Right lobe of liver (tissue), 6 donors: ENCODE data around the gene MOB3B. TPM values are rescaled to one million over a fixed set of nuclear protein-coding genes. Genes with fewer than 3 reads are reported as not detected.
A peak's percentile ranks its signal among the peaks of the same experiment; 100 is the strongest.

Source experiments
- ATAC-seq, 4 donors: fragments of 200-7000 bp; cut with Tn5 transposase; one replicate each; pipeline ENCODE4 v1.9.1; 2020; ENCODE audit warnings: mild to moderate bottlenecking in 4 of 4, moderate library complexity in 4 of 4
- DNase-seq, 3 donors: peaks; one replicate each; pipeline ENCODE4 v3.0.0-alpha.2; 2020
- H3K27ac ChIP-seq, 3 donors: fragments of 200-600 bp; one replicate each; pipeline ENCODE4 v1.8.0; 2022
- H3K27me3 ChIP-seq, 2 donors: fragments of 200-600 bp; one replicate each; pipeline ENCODE4 v1.8.0; 2022
- H3K36me3 ChIP-seq, 4 donors: fragments of 200-600 bp; sonication (generic) in 1 of 4; one replicate each; pipeline versions ENCODE4 v1.5.1 to v1.8.0; 2017 to 2022; ENCODE audit warnings: control low read depth in 1 of 4
- H3K4me1 ChIP-seq, 4 donors: fragments of 200-600 bp; sonication (generic) in 1 of 4; one replicate each; pipeline versions ENCODE4 v1.5.1 to v1.8.0; 2017 to 2022; ENCODE audit warnings: control low read depth in 1 of 4
- H3K4me3 ChIP-seq, 3 donors: fragments of 200-600 bp; one replicate each; pipeline ENCODE4 v1.8.0; 2022
- H3K9me3 ChIP-seq, 4 donors: fragments of 200-600 bp; sonication (generic) in 1 of 4; one replicate each; pipeline versions ENCODE4 v1.5.1 to v1.8.0; 2017 to 2022; ENCODE audit warnings: control low read depth in 1 of 4
- POLR2A ChIP-seq: fragments of 450-650 bp; IDR thresholded peaks from one replicate; pipeline ENCODE4 v1.6.1; 2017; ENCODE audit warnings: antibody characterized with exemption, mild to moderate bottlenecking
- WGBS: methylation state at CpG from one replicate; pipeline ENCODE4 v1.1.6; 2018; ENCODE audit warnings: low coverage, low lambda C conversion rate; ENCODE audit not compliant: insufficient coverage; ENCODE audit errors: missing lambda C conversion rate; 5-methylcytosine and 5-hydroxymethylcytosine counted together
- intact Hi-C, 2 donors: fragments of 100-400 bp; cut with DNase I; formaldehyde crosslinking; loops; one replicate each; pipeline versions ENCODE4 v1.11.2 to v1.14.1; 2022
- total RNA-seq, 6 experiments: library from RNA; depleted of rRNA in 2 of 6; stranded (reverse); fragments of >200 nt in 2 of 6; fragmentation: NEBNext Ultra II Directional in 3 of 6; extraction: Animal tissue kit (Norgen Biotek cat#: 25700) in 3 of 6; gene quantifications; one replicate each; pipeline versions ENCODE4 v1.1.0 to v1.2.4, GENCODE V29; 2016 to 2023
- TF ChIP-seq, protein P1 (sequence below), 4 donors: fragments of 200-600 bp in 3 of 4; fragments of 450-650 bp in 1 of 4; IDR thresholded peaks; one replicate each; pipeline versions ENCODE4 v1.5.1 to v1.8.0; 2016 to 2022; ENCODE audit warnings: antibody characterized with exemption in 4 of 4, mild to moderate bottlenecking in 2 of 4
- donor health status: DM: no; HTN: yes; CAD: no.
- donor health status: DM: no; HTN: no; CAD: no.
- donor health status: DM: no; HTN: no; CAD: no.
- donor health status: DM: no; HTN: yes; CAD: no.
- donor health status: DM: no; HTN: yes; CAD: no.

MOB3B gene
- total RNA-seq, 6 experiments from 2014 or later = 1.0 to 2.4 (median 1.7) TPM

DNA sequence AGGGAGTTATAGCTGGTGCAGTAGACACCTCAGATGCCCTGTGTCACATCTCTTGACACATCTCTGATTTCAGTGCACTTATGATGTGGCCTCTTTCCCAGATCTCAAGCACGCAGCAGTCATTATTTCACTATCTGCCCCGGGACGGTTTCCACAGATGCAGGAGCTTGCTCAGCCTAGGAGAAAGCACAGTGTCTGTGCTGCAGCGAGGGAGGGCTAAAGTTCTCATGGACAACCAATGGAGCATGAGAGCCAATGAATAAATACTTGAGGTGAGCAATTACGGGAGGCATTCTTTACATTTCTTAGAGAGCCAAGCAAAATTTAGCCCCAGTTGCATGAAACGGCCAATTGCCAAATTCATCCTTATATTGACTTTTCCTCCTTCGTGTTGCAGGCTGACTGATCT, 7.4 kb upstream of the MOB3B start:
- WGBS = 34% methylated on average over 7 of the region's 7 CpGs
- no peaks in the 10 kb centered on the region for H3K27me3 ChIP-seq
- H3K9me3 ChIP-seq = no peaks in the 10 kb centered on the region
- TF ChIP-seq, protein P1, sequence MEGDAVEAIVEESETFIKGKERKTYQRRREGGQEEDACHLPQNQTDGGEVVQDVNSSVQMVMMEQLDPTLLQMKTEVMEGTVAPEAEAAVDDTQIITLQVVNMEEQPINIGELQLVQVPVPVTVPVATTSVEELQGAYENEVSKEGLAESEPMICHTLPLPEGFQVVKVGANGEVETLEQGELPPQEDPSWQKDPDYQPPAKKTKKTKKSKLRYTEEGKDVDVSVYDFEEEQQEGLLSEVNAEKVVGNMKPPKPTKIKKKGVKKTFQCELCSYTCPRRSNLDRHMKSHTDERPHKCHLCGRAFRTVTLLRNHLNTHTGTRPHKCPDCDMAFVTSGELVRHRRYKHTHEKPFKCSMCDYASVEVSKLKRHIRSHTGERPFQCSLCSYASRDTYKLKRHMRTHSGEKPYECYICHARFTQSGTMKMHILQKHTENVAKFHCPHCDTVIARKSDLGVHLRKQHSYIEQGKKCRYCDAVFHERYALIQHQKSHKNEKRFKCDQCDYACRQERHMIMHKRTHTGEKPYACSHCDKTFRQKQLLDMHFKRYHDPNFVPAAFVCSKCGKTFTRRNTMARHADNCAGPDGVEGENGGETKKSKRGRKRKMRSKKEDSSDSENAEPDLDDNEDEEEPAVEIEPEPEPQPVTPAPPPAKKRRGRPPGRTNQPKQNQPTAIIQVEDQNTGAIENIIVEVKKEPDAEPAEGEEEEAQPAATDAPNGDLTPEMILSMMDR (IDR thresholded peaks at IDR 0.05) = no peak
- no peak for TF ChIP-seq POLR2A
- peak; percentile 14 to 57 (median 40) for ATAC-seq
- no peak overlapping the region for H3K4me3 ChIP-seq
- peak in 1 of 3 donors; percentile 25 for DNase-seq
- no peaks in the 10 kb centered on the region for H3K36me3 ChIP-seq
- peak overlapping the region in 1 of 3 donors; percentile 0 for H3K27ac ChIP-seq
- intact Hi-C loops = no loop called here
- H3K4me1 ChIP-seq = peaks cover 0 to 47% (median 12%) of the 10 kb centered on the region in 4 donors

DNA sequence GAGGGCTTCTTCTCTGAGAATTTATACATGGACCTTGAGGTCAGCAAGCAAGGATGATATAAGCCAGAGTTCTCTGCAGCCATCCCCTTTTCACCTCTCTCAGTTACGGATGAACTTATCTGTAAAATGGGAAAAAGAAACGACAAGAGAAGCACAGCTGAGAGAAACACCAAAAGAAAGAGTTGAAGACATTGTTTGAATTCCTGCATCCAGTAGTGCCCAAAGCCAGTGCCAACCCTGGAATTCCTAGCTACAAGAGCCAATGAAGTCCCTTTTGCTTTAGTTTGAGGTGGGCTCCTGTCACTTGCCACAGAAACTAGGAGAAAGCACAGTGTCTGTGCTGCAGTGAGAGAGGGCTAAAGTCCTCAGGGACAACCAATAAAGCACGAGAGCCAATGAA, 6.6 kb upstream of the MOB3B start:
- ATAC-seq = no peak
- Histone ChIP-seq H3K27ac (no peak overlapping the region), H3K36me3 (no peaks in the 10 kb centered on the region), H3K4me3 (no peak overlapping the region), H3K4me1 (peaks cover 0 to 56% (median 12%) of the 10 kb centered on the region in 4 donors), H3K9me3 (no peaks in the 10 kb centered on the region), H3K27me3 (no peaks in the 10 kb centered on the region)
- TF ChIP-seq, protein P1 (IDR thresholded peaks at IDR 0.05) = no peak
- TF ChIP-seq POLR2A = no peak
- intact Hi-C loops = no loop called here
- no peak for DNase-seq
- 65% methylated on average over 3 of the region's 3 CpGs for WGBS

DNA sequence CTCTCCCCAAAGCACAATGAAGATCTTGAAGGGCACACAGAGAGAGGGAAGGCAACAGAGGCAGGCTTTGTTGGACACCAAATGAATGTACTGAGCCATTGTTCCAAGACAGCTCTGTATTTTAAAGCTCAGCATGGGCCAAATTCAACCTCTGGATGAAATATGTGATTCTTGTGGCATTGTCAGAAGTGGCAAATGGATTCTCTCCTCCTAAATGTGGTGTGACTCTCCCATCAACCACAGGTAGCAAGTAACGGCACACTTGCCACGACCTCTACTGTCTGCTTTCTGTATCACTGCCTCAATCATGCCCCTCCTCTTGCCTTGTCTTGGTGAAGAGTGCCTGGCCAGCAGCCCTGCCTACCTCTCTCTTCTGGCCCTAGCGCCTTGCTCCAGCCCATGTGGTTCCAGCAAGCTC, 6.1 kb upstream of the MOB3B start:
- peaks cover 0 to 54% (median 11%) of the 10 kb centered on the region in 4 donors for H3K4me1 ChIP-seq
- DNase-seq (no peak), ATAC-seq (no peak)
- H3K4me3 ChIP-seq = no peak overlapping the region
- H3K27me3 ChIP-seq = no peaks in the 10 kb centered on the region
- H3K9me3 ChIP-seq = no peaks in the 10 kb centered on the region
- TF ChIP-seq, protein P1 (IDR thresholded peaks at IDR 0.05) = no peak
- no peak for TF ChIP-seq POLR2A
- H3K36me3 ChIP-seq = no peaks in the 10 kb centered on the region
- H3K27ac ChIP-seq = no peak overlapping the region
- 58% methylated on average over 2 of the region's 3 CpGs for WGBS
- intact Hi-C loops = no loop called here

DNA sequence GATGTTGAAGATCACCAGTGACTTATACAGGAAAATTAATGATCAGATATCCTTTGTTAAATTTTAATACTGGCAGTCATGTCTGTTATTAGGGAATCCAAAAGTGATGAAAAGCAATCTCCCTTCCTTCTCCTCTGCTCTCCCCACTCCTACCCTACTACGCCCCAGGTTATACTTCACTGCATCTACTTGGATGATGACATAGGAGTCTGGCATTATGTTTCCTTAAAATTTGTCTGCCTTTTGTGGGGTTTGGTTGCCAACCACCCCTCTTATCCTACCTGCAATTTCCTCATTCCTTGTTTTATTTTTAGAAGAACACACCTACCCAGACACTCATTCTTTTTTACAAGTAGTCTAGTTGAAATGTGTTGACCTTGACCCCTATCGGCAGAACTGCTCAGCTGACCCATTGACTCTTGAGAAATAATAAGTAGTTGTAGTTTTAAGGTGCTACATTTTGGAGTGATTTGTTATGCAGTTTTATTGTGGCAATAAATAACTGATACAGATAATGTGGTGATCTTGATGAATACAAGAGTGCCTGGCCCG, 5.1 kb upstream of the MOB3B start:
- Histone ChIP-seq H3K9me3 (no peaks in the 10 kb centered on the region), H3K4me1 (peaks cover 0 to 47% (median 6%) of the 10 kb centered on the region in 4 donors), H3K27ac (no peak overlapping the region), H3K36me3 (no peaks in the 10 kb centered on the region), H3K4me3 (no peak overlapping the region), H3K27me3 (no peaks in the 10 kb centered on the region)
- intact Hi-C loops = no loop called here
- no peak for ATAC-seq
- WGBS = 69% methylated on average over 3 of the region's 3 CpGs
- TF ChIP-seq, protein P1 (IDR thresholded peaks at IDR 0.05) = no peak
- TF ChIP-seq POLR2A = no peak
- no peak for DNase-seq
